GM21576 (cell line): ENCODE results near the gene POLD1.
"Not testable (repeated sequence)": the region's sequence is repeated elsewhere in the genome, so short reads cannot be mapped to it uniquely, and the experiment has no call there.

Experiments used
- ATAC-seq: cut with Tn5 transposase; IDR thresholded peaks from one replicate; pipeline ENCODE4 v1.9.1; 2021; ENCODE audit warnings: mild to moderate bottlenecking, moderate library complexity; ENCODE audit not compliant: unreplicated experiment

The POLD1 gene

GRCh38 chr19:50390295-50390694 lies 6.1 kb downstream of the POLD1 start:
- not testable (repeated sequence) for ATAC-seq

DNA sequence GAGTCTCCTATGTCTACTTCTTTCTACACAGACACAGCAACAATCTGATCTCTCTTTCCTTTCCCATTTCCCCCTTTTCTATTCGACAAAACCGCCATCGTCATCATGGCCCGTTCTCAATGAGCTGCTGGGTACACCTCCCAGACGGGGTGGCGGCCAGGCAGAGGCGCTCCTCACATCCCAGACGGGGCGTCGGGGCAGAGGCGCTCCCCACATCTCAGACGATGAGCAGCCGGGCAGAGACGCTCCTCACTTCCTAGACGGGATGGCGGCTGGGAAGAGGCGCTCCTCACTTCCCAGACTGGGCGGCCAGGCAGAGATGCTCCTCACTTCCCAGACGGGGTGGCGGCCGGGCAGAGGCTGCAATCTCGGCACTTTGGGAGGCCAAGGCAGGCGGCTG lies 6.8 kb downstream of the POLD1 start:
- ATAC-seq: not testable (repeated sequence)

GRCh38 chr19:50392759-50393158 lies 8.6 kb downstream of the POLD1 start:
- no peak for ATAC-seq

- ATAC-seq: no peak
Observed at GRCh38 chr19:50393589-50393988, 9.4 kb downstream of the POLD1 start.

- no peak for ATAC-seq
Observed at GRCh38 chr19:50394017-50394416, 9.9 kb downstream of the POLD1 start.

- ATAC-seq: no peak
Observed at GRCh38 chr19:50398675-50399367, 14.7 kb downstream of the POLD1 start.

- no peak for ATAC-seq
Observed at GRCh38 chr19:50399368-50399745, 15.2 kb downstream of the POLD1 start.

DNA sequence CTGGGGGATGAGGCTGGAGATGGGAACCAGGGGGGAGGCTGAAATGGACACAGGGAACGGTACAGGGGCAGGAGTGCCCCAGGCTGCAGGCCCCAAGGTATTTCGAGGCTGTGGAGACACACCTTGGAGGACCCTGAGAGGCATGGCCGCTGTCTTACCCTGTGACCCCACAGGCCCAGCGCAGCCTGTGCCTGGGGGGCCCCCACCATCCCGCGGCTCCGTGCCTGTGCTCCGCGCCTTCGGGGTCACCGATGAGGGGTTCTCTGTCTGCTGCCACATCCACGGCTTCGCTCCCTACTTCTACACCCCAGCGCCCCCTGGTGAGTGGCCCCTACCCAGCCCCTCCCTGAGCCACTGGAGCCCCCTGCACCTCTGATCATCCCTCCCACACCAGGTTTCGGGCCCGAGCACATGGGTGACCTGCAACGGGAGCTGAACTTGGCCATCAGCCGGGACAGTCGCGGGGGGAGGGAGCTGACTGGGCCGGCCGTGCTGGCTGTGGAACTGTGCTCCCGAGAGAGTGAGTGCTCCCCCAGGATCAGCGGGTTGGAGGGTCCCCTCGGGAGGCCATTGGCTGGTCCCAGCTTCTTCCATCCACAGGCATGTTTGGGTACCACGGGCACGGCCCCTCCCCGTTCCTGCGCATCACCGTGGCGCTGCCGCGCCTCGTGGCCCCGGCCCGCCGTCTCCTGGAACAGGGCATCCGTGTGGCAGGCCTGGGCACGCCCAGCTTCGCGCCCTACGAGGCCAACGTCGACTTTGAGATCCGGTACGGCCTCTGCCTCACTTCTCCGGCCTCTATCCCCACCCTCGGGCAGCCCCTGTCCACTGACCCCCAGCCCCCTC lies 17.7 kb downstream of the POLD1 start:
- ATAC-seq: no peak

DNA sequence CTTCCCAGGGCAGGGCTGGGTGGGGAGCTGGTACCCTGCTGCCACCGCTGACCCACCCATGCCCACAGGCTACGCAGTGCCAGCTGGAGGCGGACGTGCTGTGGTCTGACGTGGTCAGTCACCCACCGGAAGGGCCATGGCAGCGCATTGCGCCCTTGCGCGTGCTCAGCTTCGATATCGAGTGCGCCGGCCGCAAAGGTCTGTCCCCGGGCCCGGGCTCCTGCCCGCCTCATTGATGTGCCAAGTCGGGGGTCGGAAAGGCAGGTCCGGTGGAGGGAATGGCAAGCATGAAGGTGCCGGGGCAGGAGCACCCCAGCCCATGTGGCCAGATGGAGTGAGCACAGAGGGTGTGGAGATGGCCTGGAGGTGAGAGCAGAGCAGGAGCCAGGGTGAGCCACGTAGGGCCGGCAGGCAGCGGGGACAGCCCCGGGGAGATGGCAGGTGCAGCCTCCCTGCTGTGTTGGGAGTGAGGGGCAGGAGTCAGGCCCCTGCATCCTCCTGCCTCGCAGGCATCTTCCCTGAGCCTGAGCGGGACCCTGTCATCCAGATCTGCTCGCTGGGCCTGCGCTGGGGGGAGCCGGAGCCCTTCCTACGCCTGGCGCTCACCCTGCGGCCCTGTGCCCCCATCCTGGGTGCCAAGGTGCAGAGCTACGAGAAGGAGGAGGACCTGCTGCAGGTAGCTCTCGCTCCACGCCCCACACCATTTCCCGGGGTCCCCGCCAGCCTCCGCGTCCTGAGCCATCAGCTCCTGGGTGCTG lies 18.6 kb downstream of the POLD1 start:
- ATAC-seq: no peak

GRCh38 chr19:50406156-50406820 lies 22.1 kb downstream of the POLD1 start:
- ATAC-seq: no peak

GRCh38 chr19:50406829-50407228 lies 22.7 kb downstream of the POLD1 start:
- no peak for ATAC-seq

- no peak for ATAC-seq
Observed at GRCh38 chr19:50409347-50409746, 25.2 kb downstream of the POLD1 start.

DNA sequence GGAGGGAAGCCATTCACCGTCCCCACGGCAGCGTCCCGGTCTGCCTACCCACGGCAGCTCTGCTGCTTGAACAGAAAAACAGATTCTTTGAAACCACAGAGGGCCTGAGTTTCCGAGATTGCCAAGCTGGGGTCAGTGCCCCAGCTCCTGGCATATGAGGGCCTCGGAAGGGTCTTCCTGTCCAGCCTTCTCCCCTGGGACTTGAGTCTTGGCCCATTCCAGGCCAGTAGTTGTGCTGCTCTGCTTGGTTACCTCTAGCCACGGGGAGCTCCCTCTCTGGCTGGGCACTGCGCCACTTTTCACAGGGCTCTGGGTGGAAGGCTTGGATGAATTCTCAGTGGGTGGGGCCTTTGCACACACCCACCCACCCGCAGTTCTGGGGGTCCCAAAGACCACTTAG lies 26.0 kb downstream of the POLD1 start:
- ATAC-seq: no peak

DNA sequence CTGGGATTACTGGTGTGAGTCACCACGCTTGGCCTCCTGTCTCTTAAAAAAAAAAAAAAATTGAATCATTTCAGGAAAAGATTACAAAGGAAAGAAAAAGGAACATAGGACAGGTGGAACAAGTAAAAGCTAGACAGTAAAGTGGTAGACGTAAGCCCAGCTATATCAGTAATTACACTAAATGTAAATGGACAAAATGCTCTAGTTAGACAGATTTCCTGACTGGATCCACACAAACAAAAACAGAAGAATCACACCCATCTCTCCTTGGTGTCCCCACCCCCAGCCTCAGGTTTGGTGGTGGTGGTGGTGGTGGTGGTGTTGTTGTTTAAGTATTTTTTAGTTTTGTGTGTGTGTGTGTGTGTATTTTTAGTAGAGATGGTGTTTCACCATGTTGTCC lies 28.3 kb downstream of the POLD1 start:
- no peak for ATAC-seq

DNA sequence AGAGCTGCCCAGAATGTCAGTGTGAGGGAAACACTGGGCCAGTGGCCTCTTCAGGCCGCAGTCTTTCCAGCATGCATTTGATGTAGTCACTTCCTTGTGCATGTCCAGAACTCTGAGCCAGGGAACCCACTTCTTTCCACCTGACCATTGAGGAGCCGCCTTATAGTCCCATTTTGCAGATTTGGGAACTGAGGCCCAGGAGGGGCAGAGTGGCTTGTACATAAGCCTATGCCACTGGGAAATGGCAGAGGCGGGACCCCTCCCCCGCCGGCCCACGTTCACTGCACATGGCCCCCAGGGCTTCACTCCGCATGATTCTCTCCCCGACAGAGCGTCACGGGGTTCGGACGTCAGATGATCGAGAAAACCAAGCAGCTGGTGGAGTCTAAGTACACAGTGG lies 28.9 kb downstream of the POLD1 start:
- ATAC-seq: no peak

DNA sequence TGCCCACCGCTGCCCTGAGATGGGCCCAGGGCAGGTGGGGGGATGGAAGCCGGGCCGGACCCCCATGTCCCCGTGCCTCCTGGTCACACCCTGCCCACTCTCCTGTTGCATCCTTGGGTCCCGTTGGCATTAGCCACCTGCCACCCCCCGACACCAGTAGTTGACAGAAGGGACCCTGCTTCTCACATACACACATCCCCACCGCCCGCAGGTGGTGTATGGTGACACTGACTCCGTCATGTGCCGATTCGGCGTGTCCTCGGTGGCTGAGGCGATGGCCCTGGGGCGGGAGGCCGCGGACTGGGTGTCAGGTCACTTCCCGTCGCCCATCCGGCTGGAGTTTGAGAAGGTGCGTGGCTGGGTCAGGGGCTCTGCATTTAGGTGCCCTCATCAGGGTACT lies 29.4 kb downstream of the POLD1 start:
- no peak for ATAC-seq

- ATAC-seq: peak; percentile 15
Observed at GRCh38 chr19:50414864-50415660, 30.9 kb downstream of the POLD1 start.

- peak; percentile 38 for ATAC-seq
Observed at GRCh38 chr19:50415661-50416033, 31.5 kb downstream of the POLD1 start.

- ATAC-seq: no peak
Observed at GRCh38 chr19:50416034-50416977, 32.2 kb downstream of the POLD1 start.
